Gastrocnemius medialis (tissue), 4 donors: ENCODE measurements around the gene CES2.

Source experiments
- POLR2A ChIP-seq, 2 donors: fragments of 450-650 bp; IDR thresholded peaks; one replicate each; pipeline ENCODE4 v1.6.1; 2017; ENCODE audit warnings: antibody characterized with exemption in 2 of 2, mild to moderate bottlenecking in 2 of 2, moderate library complexity in 2 of 2
- TF ChIP-seq, protein P1 (sequence below), 5 experiments: fragments of 450-650 bp in 3 of 5; fragments of 200-600 bp in 2 of 5; sonication (generic) in 2 of 5; IDR thresholded peaks in 4 of 5; conservative IDR thresholded peaks in 1 of 5; 1 replicate in 4 of 5; 2 replicates in 1 of 5; pipeline ENCODE4 v1.5.1; 2016 to 2019; ENCODE audit warnings: antibody characterized with exemption in 5 of 5, mild to moderate bottlenecking in 3 of 5, moderate library complexity in 3 of 5

- TF ChIP-seq, protein P1, sequence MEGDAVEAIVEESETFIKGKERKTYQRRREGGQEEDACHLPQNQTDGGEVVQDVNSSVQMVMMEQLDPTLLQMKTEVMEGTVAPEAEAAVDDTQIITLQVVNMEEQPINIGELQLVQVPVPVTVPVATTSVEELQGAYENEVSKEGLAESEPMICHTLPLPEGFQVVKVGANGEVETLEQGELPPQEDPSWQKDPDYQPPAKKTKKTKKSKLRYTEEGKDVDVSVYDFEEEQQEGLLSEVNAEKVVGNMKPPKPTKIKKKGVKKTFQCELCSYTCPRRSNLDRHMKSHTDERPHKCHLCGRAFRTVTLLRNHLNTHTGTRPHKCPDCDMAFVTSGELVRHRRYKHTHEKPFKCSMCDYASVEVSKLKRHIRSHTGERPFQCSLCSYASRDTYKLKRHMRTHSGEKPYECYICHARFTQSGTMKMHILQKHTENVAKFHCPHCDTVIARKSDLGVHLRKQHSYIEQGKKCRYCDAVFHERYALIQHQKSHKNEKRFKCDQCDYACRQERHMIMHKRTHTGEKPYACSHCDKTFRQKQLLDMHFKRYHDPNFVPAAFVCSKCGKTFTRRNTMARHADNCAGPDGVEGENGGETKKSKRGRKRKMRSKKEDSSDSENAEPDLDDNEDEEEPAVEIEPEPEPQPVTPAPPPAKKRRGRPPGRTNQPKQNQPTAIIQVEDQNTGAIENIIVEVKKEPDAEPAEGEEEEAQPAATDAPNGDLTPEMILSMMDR (IDR thresholded peaks at IDR 0.05 in 4 of 5, conservative IDR thresholded peaks at IDR 0.05 in 1 of 5) = no peak
- no peak for TF ChIP-seq POLR2A (IDR thresholded peaks at IDR 0.05)
Measured at GRCh38 chr16:66937725-66938337, 2.5 kb downstream of the CES2 start.
